OCI-LY1 (cell line): ENCODE results near the gene HEXIM1.

Experiments
- H2AFZ ChIP-seq: fragments of 200-600 bp; sonication (generic), shearing (Covaris generic); 2 replicates; pipeline ENCODE4 v1.6.0; 2014; ENCODE audit warnings: antibody characterized with exemption, mild to moderate bottlenecking, low read length
- H3F3A ChIP-seq: fragments of 200-600 bp; sonication (generic), shearing (Covaris generic); 2 replicates; pipeline ENCODE4 v1.6.0; 2014; ENCODE audit warnings: mild to moderate bottlenecking, antibody characterized with exemption, low read length, moderate library complexity; ENCODE audit not compliant: insufficient read depth
- H3K27ac ChIP-seq: fragments of 200-600 bp; sonication (generic); 2 replicates; pipeline ENCODE4 v1.5.1; 2014; ENCODE audit warnings: low read length, mixed run types, mild to moderate bottlenecking, low read depth; ENCODE audit not compliant: poor library complexity, severe bottlenecking
- H3K27me3 ChIP-seq: fragments of 200-600 bp; sonication (generic); 2 replicates; pipeline ENCODE4 v1.6.0; 2014; ENCODE audit warnings: antibody characterized with exemption, mild to moderate bottlenecking, low read length, moderate library complexity; ENCODE audit not compliant: insufficient read depth
- H3K36me3 ChIP-seq: fragments of 200-600 bp; sonication (generic); 2 replicates; pipeline ENCODE4 v1.6.1; 2014; ENCODE audit warnings: mild to moderate bottlenecking, antibody characterized with exemption, low read length, moderate library complexity, mixed read lengths; ENCODE audit not compliant: insufficient read depth
- H3K4me1 ChIP-seq: fragments of 200-600 bp; sonication (generic); 2 replicates; pipeline ENCODE4 v1.5.1; 2014; ENCODE audit warnings: mild to moderate bottlenecking, low read length, moderate library complexity; ENCODE audit not compliant: insufficient read depth, severe bottlenecking
- H3K4me2 ChIP-seq: fragments of 200-600 bp; sonication (generic), shearing (Covaris generic); 2 replicates; pipeline ENCODE4 v1.6.1; 2014; ENCODE audit warnings: low read length
- H3K4me3 ChIP-seq: fragments of 200-600 bp; sonication (generic); 2 replicates; pipeline ENCODE4 v1.5.1; 2014; ENCODE audit warnings: low read length, low read depth, mild to moderate bottlenecking, mixed read lengths; ENCODE audit not compliant: poor library complexity, severe bottlenecking
- H3K79me2 ChIP-seq: fragments of 200-600 bp; shearing (Covaris generic); 2 replicates; pipeline ENCODE4 v1.6.1; 2016; ENCODE audit warnings: mixed run types, low read length, mixed read lengths; ENCODE audit not compliant: insufficient read depth
- H3K9ac ChIP-seq: fragments of 200-600 bp; sonication (generic), shearing (Covaris generic); 2 replicates; pipeline ENCODE4 v1.6.1; 2014; ENCODE audit warnings: mild to moderate bottlenecking, low read length, mixed read lengths
- H3K9me2 ChIP-seq: fragments of 200-600 bp; sonication (generic), shearing (Covaris generic); 2 replicates; pipeline ENCODE4 v1.6.1; 2014; ENCODE audit warnings: low read depth, mild to moderate bottlenecking, low read length, mixed read lengths
- H3K9me3 ChIP-seq: fragments of 200-600 bp; shearing (Covaris generic); 2 replicates; pipeline ENCODE4 v1.6.1; 2014; ENCODE audit warnings: low read length, mixed read lengths
- H4K20me1 ChIP-seq: fragments of 200-600 bp; sonication (generic), shearing (Covaris generic); 2 replicates; pipeline ENCODE4 v1.6.0; 2016; ENCODE audit warnings: mild to moderate bottlenecking, low read length; ENCODE audit not compliant: insufficient read depth
- EZH2 ChIP-seq: fragments of 200-600 bp; sonication (generic), shearing (Covaris generic); IDR thresholded peaks from 2 replicates; pipeline ENCODE4 v1.8.0; 2017; ENCODE audit warnings: borderline replicate concordance, mixed run types, mild to moderate bottlenecking, antibody characterized with exemption, low read length, moderate library complexity, mixed read lengths
- TF ChIP-seq, protein P1 (sequence below): fragments of 200-600 bp; sonication (generic), shearing (Covaris generic); IDR thresholded peaks from 2 replicates; pipeline ENCODE4 v1.5.1; 2017; ENCODE audit warnings: mild to moderate bottlenecking, antibody characterized with exemption, low read length, moderate library complexity, mixed read lengths

Gene HEXIM1

DNA sequence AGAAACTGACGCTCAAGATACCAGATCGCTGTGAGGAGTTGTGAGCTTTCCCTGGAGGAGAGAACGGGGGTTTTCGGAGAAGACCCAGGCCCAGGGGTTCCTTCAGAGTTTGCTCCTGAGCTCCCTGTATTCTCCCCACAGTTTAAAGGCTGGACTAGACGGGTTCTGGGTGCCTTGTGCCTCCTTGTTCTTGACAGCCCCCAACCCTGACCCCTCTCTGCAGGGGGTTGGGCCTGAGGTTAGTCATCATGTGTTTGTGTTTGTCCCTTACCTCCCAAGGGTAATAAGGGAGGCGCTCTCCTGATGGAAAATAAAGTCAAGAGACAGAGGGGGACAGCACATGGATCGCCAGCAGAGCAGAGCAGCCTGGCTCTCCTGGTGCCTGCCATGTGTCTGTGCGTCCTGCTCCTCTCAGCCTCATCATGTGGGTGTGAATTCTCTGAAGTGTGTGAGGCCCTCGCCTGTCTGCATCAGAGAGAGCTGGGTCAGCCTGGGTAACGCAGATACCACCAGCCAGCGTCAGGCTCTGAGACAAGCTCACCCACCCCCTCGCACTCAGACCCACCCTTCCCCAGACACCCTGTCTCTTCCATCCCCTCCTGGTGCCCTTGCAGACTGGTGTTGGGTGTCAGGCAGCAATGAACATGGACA lies 22.1 kb downstream of the HEXIM1 start:
- Histone ChIP-seq H3K4me3 (no peak overlapping the region), H3K27me3 (no peaks in the 10 kb centered on the region), H3F3A (0 out of 2 replicates have a peak, but pooled peaks cover 3% of the 10 kb centered on the region), H3K79me2 (no peaks in the 10 kb centered on the region), H3K4me2 (no peak overlapping the region), H3K36me3 (peaks cover 4% of the 10 kb centered on the region), H3K27ac (no peak overlapping the region), H3K4me1 (peaks cover 15% of the 10 kb centered on the region), H3K9ac (no peak overlapping the region), H2AFZ (no peak overlapping the region), H3K9me3 (no peaks in the 10 kb centered on the region), H3K9me2 (no peaks in the 10 kb centered on the region), H4K20me1 (no peaks in the 10 kb centered on the region)
- TF ChIP-seq, protein P1, sequence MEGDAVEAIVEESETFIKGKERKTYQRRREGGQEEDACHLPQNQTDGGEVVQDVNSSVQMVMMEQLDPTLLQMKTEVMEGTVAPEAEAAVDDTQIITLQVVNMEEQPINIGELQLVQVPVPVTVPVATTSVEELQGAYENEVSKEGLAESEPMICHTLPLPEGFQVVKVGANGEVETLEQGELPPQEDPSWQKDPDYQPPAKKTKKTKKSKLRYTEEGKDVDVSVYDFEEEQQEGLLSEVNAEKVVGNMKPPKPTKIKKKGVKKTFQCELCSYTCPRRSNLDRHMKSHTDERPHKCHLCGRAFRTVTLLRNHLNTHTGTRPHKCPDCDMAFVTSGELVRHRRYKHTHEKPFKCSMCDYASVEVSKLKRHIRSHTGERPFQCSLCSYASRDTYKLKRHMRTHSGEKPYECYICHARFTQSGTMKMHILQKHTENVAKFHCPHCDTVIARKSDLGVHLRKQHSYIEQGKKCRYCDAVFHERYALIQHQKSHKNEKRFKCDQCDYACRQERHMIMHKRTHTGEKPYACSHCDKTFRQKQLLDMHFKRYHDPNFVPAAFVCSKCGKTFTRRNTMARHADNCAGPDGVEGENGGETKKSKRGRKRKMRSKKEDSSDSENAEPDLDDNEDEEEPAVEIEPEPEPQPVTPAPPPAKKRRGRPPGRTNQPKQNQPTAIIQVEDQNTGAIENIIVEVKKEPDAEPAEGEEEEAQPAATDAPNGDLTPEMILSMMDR: no peak
- TF ChIP-seq EZH2: no peak

- Histone ChIP-seq H4K20me1 (no peaks in the 10 kb centered on the region), H2AFZ (no peak overlapping the region), H3K4me2 (no peak overlapping the region), H3K9ac (no peak overlapping the region), H3K9me3 (no peaks in the 10 kb centered on the region), H3K36me3 (peaks cover 4% of the 10 kb centered on the region; the same call in 1 of the 2 replicates), H3K9me2 (no peaks in the 10 kb centered on the region), H3K27me3 (no peaks in the 10 kb centered on the region), H3K27ac (no peak overlapping the region), H3F3A (0 out of 2 replicates have a peak, but pooled peaks cover 3% of the 10 kb centered on the region), H3K79me2 (no peaks in the 10 kb centered on the region), H3K4me1 (peaks cover 15% of the 10 kb centered on the region), H3K4me3 (no peak overlapping the region)
- TF ChIP-seq, protein P1: no peak
- TF ChIP-seq EZH2: no peak
These were observed 22.7 kb downstream of the HEXIM1 start for GRCh38 chr17:45170931-45171337.

- H3F3A ChIP-seq: 0 out of 2 replicates have a peak, but pooled peaks cover 3% of the 10 kb centered on the region
- no peak overlapping the region for H3K4me3 ChIP-seq
- TF ChIP-seq, protein P1: no peak
- TF ChIP-seq EZH2: no peak
- H3K9ac ChIP-seq: no peak overlapping the region
- no peaks in the 10 kb centered on the region for H3K9me3 ChIP-seq
- H3K36me3 ChIP-seq: peaks cover 4% of the 10 kb centered on the region; the same call in 1 of the 2 replicates
- no peak overlapping the region for H3K27ac ChIP-seq
- no peaks in the 10 kb centered on the region for H3K79me2 ChIP-seq
- H3K27me3 ChIP-seq: no peaks in the 10 kb centered on the region
- H3K9me2 ChIP-seq: no peaks in the 10 kb centered on the region
- H2AFZ ChIP-seq: no peak overlapping the region
- H4K20me1 ChIP-seq: no peaks in the 10 kb centered on the region
- peaks cover 15% of the 10 kb centered on the region for H3K4me1 ChIP-seq
- peak overlapping the region; percentile 67; the same call in 1 of the 2 replicates for H3K4me2 ChIP-seq
These were observed 23.3 kb downstream of the HEXIM1 start for GRCh38 chr17:45171338-45172231.
